Activated CD4-positive, alpha-beta T cell treated with anti-CD3 and anti-CD28 coated beads for 48 hours (primary cell): ENCODE measurements around the gene ROPN1L.
"Not testable (repeated sequence)": the region's sequence is repeated elsewhere in the genome, so short reads cannot be mapped to it uniquely, and the experiment has no call there.

ENCODE experiments used
- DNase-seq: peaks from one replicate; pipeline ENCODE4 v3.0.0-alpha.2; 2020

ROPN1L gene

DNA sequence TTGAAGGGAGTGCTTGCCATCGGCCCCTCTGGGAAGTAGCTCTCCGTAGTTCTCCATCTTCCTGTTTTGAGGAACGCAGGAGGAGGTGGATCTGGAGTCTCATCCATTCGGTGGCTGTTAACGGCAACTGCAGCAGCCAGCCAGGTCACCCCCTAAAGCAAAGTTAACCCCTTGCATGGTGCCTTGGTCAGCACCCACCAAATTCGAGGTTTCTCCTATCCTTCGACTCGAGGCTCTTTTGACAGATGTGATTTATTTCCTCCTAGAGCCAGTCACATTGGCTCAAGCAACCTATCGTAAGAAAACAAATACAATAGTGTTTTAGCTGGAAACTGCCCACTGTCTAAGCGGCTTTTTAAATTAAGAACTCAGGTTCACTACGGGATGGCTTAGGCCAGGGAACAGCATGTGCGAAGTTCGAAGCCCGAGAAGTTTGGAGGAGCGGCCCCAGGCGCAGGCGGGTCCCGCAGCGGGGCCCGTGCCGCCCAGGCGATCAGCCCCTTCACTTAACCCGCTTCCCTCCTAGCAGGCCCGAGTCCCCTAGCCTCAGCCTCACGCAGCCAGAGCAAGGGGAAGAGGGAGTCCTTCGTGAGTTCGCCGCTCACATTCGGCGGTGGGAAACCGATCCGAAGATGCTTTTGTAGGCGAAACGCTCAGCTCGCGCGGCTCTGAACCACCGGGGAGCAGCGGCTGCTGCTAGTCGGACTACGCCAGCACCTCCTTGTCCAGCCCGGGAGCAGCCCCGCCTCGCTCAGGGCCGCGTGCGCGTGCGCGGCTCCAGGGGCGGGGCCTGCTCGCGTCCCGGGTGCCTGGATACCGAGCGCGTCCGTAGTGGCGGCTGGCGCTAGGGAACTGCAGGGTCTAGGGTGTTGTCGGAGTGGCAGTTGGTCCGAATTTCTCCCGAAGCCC, at the start of gene ROPN1L:
Gene ROPN1L (plus strand): TSS at position 797 of the 909 bp plus-strand sequence. CDS start 289 bp downstream, outside the sequence.
- peak; percentile 83 for DNase-seq

DNA sequence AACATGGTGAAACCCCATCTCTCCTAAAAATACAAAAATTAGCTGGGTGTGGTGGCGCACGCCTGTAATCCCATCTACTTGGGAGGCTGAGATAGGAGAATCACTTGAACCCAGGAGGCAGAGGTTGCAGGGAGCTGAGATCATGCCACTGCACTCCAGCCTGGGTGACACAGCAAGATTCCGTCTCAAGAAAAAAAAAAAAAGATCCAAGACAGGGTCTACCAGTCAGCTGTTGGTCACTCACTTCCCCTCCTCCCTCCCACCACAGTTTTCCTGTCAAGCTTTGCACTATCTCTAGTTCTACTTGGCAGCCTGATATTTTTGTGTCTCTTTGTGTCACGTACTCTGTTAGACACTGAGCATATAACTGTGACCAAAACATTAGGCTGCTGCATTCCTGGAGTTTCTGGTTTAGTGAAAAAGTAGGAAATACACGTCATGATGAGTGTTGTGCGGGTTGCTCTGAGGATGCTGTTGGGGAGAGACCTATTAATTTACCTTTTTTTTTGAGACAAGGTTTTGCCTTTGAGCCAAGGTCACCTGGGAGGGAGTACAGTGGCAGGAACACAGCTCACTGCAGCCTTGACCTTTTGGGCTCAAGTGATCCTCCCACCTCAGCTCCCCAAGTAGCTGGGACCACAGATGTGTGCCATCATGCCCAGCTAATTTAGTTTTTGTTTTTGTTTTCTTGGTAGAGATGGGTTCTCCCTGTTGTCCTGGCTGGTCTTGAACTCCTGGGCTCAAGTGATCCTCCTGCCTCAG, 48.9 kb upstream of the ROPN1L start:
- not testable (repeated sequence) for DNase-seq

DNA sequence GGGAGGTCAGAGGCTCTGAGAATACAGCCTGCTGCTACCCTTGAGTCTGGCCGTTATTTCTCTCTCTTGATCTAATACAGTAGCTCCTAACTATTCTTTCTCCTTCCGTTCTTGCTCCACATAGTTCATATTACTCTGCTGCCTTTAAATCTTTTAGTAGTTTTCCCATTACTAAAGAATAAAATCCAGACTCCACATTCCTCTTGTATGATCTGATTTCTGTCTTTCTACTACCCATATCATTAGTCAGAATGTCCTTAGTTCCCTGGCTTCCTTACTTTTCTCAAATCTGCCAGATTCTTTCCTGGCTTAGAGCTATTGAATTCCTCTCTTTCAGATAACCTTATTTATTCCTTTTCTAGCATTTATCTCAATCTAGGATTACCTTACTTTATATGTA, 48.2 kb upstream of the ROPN1L start:
- DNase-seq: no peak

DNA sequence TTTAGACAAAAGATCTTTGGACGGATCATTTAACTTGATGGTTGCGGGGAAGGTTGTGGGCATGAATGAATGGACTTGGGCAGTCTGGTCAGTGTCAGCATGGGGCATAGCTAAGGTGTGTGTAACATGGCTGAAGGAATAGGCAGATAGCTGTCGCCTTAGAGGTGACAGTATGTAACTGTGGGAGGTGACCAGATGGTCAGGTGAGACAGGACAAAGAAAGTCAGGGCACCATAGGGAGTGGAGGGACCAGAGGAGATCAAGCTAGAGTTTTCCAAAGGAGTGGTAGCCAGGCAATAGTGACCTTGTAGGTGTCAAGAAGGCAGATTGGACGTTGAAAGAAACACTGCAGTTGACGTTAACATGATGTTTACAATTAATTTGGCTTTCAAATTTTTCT, 45.1 kb upstream of the ROPN1L start:
- DNase-seq: no peak

DNA sequence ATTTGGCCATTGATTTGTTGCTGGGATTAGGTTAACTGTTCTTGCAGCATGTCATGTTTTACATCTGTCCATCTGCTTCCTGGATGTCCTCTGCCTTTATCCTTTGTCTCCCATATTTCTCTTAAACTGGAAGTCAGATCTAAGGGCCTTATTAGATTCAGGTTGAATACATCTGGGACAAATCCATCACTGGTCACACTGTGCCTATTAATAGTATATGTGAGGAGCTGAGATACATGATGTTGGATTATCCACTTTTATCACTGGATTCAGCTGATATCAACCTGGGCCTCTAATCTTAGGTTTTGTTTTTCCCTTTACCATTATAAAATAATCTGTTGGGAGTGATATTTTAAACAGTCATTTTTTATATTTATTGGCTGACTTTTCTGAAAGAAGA, 41.8 kb upstream of the ROPN1L start:
- no peak for DNase-seq

DNA sequence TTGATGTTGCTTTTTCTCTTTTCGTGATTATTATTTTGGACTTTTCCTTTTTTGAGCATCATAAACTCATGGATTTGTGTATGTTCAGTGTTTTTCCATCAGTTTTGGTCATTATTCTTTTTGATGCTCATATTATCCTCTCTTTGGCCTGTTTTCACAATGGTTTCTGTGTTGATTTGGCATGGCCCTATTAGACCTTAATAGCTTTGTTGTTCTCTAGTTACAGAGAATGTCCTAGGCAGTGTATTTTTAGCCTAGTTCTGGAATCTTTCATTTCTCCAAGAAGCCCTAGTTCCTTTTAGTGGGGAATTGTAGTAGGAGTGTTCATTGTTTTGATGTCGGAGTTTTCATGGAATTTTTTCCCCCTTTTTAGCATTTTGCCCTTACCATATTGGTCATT, 41.3 kb upstream of the ROPN1L start:
- no peak for DNase-seq

DNA sequence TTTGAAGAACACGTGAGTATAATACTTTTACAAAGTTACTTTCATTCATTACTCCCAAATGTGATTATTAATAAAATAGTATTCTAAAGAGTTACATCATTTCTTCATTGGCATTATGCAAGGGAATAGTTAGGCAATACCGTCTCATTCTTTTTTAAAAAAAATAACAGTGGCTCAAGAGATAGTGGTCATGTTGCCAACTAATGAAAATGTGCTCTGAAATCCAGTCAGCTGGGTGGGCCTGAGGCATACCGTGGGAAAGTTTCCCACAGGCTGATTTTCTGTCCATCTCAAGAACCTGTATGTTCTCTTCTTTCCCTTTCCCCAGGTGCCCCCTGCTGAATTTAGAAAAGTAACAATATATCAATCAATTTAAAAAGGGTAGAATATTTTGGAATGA, 40.8 kb upstream of the ROPN1L start:
- DNase-seq: no peak

DNA sequence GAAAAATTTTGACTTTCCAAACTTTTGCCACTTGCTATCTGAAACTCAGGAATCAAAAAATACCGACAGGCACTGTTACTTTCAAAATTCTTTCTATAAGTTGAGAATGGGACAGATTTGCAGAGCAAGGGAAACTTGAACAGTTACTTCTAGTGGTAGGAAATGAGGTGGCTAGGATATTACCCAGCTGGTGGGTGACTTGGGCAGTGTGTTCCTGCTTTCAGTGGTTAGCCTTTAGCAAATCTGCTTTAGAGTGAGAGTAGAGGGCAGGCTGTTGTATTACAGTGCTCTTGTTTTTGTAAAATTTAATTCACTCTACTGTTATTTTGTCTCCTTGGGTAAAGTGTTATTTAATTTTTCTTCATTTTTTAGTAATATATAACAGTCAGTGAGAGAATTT, 40.2 kb upstream of the ROPN1L start:
- DNase-seq: no peak

DNA sequence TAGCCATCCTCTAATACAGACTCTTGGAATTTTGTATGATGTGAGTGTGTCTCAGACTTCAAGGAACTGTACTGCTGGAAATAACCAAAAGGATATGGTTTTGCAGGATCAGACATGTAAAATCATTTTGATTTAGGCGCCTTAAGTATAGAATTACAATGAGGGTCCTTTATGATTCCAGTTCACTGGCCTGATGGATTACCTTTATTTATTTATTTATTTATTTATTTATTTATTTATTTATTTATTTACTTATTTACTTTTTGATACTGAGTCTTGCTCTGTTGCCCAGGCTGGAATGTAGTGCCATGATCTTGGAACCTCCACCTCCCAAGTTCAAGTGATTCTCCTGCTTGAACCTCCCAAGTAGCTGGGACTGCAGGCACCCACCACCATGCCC, 37.9 kb upstream of the ROPN1L start:
- no peak for DNase-seq

DNA sequence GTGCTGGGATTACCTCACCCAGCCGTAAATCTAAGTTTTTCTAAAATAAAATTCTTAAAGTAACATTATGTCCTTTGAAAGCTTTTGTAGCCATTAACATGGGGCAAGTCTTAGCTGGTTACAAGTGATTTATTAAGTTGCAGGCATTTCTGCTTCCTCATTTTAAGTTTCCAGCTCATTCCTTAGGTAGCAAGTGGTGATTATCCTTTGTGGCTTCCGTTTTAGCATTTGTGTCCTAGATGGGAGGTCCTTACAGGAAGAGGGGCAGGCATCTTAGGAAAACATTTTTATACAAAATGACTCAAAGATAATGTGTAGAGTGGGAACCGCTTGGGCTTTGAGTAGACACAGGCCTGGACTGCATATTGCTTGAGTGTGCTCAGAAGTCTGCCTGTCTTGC, 35.0 kb upstream of the ROPN1L start:
- no peak for DNase-seq

DNA sequence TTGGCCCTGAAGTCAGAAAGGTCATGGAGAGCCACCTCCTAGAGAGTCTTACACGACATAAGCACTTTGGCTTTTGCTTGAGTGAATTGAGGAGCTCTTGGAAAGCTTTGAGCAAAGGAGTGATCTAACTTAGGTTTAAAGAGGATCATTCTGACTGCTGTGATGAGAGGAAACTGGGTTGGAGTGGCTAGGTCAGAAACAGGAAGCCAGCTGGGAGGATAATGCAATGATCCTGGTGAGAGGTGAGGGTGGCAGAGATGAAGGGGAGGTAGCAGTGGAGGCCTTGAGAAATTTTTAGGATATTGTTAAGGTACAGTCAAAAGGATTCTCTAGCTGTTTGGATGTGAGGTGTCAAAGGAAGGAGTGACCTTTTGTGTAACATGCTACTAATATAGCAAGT, 32.2 kb upstream of the ROPN1L start:
- no peak for DNase-seq

DNA sequence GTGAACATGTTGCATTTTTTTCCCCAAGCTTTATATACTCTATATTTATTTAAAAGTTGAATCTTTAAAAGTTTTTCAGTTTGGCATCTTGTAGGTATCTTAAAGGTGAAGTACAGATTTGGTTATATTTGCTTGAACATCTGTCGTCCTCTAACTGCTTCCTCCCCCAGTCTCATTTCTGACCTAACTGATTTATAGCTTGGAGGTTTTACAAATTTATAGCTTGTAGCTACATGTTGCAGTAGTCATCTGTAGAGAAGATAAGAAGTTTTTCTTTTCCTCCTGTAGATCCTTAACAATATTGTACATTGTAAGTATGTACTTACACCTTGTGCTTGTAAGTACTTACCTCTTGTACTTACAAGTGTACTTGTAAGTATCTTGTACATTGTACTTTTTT, 31.0 kb upstream of the ROPN1L start:
- no peak for DNase-seq

DNA sequence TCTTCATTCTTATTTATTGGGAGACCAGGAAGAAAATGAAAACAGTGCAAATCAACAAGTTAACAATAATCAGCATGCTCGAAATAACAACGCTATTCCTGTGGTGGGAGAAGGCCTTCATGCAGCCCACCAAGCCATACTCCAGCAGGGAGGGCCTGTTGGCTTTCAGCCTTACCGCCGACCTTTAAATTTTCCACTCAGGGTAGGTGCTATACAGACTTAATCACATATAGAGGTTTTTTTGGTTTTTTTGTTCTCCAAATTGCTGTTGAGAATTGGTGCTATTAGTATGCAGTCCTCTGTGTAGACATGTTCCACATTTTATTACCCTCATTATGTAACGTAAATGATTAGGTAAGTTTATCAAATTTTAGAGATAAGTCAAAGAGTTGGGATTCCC, 30.3 kb upstream of the ROPN1L start:
- no peak for DNase-seq

DNA sequence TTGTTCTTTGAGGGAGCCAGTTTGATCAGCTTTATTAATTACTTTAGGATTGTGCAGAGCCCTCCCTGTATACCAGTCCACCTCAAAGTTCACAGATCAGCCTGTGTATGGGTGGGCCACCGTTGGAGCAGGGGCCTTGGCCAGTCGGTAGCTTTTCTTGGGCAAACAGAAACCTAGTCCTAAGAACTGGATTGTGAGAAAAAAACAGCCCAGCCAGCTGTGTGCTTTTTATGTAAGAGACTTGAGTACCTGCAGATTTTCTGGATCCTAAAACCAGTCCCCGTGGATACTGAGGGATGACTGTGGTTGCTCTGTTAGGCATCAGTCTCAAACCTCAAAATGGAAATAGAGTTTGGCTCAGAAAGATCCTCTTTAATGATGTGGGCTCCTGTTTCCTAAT, 24.8 kb upstream of the ROPN1L start:
- no peak for DNase-seq

DNA sequence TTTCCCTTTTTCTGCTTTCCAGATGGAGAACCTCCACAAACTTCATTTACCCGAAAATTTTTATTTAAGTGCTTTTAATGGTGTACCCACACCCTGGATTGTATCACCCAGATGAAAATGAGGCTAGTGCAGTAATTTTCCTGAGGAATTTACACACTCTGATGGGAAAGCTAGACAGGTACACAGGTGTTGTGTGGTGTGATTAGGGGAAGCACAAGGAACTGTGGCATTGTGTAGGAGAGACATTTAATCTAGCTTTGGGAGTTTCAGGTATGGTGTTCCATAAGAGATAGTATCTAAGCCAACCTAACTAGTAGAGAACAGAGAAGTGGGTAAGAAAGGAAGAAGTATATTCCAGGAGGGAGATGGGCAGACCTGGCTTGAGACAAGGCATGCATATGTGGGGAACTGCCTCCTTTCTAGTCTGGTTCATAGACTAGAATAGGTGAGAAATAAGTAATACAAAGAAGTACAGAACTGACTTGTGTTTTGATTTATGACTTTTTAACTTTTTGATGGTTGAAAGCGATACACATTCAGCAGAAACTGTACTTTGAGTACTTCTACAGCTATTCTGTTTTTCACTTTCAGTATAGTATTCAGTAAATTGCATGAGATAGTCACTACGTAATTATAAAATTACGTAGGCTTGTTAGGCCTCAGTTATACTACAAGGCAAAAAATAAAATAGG, 22.9 kb upstream of the ROPN1L start:
- DNase-seq: no peak

DNA sequence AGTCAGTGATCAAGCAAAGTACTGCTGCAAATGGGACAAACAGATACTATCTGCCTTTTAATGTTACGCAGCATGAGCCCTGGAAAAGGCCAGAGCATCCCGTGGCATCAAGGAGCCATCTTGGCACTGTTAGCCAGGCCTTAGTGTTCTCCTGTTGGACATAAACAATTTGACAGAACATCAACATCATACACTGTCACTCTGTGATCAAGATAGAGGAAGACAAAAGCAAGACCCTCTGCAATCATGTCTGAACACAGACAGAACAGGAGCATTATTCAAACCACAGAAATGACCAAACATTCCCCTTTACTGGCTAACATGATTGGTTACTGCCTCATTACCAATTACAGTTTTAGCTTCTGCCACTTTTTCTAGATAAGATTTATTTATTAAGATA, 21.2 kb upstream of the ROPN1L start:
- no peak for DNase-seq

DNA sequence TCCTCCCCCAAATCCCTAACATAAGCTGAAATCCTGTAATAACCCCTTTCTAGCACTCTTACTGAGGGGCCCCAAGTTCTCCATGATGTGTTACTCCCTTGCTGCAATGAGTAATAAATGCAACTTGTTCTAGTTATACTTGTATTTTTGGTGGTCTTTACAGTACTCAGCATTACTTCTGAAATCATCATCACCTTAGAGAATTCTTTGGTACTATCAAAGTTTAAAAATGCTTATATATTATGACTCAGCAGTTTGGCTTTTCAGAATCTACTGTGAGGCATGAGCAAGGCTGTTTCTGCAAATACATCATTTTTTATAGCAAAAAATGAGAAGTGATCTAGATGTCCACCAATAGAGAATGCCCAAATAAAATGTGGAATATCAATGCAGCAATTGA, 20.7 kb upstream of the ROPN1L start:
- no peak for DNase-seq

DNA sequence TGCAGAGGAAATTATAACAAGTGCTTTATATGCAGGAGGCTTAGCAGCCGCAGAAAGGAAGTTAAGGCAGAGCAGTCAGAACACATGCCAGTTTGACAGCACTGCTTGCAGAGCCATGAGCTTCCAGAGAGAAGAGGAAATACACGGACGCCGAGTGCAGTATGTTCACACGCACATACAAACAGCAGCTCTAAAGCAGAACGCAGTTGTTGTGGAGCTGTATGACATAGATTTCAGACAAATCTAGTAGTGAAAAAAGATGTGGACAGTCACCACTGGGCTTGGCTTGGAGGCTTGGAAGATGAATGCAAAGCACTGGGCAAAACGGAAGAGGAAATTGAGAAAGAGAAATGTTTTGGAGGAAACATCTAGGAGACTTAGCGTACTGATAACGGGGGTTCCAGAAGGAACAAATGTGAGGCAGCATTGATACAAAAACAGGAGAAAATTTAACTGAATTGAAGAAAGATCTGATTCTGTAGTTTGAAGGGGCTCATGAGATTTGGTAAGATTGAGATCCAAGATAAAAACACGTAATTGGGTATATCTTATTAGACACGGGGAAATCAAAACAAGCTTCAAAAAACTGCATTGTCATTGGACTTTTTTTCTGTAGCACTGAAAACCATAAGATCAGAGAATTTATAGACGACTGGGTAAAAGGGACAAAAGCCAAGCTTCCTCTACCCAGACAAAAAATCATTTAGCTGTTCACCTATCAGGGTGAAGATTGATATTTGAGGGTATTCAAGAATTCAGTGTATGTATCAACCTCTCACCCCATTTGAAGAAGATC, 19.6 kb upstream of the ROPN1L start:
- no peak for DNase-seq

DNA sequence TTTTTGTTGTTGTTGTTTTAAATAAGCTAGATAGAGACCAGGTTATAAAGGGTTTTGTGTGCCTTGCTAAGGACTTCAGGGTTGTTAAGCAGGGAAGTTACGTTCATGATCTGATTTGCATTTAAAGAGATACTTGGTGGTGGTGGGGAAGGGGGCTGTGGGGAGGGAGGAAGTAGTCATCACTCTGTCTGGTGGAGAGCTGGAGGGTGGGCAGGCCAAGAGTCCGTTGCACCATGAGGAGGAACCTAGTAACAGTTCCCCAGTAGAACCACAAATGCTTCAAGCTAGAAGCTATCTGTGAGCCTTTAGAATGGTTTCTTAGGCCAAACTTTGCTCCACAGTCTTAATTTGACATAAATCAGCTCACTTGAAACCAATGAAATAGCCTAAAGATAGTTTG, 18.7 kb upstream of the ROPN1L start:
- DNase-seq: no peak

DNA sequence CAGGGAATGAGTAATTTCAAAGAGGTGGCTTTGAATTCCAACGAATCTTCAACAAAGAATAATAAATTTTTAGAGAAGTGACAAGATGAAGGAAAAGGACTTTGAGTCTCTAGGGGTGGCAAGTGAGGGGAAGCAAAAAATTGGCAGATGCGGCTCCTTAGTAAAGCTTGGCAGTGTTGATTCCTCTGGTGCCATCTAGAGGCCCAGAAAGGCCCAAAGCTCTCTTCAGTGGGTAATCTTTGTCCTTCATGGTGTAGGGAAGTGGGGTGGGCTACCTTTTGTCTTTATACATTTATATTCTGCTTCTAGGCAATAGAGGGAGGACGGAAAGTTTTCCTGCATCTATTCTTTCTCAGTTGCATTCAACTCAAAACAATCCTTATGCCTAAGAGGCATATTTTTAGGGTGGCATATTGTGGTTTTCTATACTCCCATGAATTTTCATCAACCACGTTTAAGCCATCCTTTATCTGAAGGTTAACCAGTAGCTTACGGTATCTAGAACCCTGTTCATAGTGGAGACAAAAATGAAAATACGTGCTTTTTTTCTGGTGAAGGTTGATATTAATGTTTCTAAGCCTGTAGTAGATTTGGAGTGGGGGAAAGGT, 17.5 kb upstream of the ROPN1L start:
- DNase-seq: peak; percentile 18

DNA sequence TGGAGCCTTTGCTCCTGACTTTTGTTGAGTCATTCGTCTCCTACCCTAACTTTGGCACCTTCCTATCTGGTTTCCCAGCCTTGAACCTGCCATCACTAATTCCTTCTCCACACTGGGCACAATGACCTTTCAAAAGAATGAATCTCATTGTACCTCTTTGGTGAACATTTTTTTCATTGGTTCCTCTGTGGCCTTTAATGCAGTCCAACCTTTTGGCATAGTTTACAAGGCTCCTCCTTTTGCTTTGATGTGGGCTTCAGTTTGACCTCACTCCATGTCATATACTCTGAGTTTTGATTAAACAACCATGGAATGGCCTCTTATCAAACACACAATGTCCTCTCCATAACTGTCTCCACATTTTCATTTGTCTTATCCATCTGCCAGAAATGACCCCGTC, 14.5 kb upstream of the ROPN1L start:
- no peak for DNase-seq

DNA sequence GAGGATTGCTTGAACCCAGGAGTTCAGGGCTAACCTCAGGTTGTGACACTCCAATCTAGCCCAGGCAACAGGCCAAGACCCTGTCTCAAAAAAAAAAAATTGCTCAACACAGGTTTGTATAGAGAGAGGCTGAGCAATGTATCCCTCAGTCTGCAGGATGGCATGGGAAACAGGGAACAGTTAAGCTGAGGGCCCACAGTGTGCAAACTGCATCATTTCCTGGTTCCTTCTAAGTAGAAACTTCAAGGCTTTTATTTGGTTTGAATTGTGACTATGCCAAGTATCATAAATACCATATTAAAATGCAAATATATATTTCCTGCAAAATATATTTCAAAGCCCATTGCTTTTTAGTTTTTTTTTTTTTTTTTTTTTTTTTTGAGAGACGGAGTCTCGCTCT, 13.7 kb upstream of the ROPN1L start:
- DNase-seq: no peak
